GM12878 (cell line): ENCODE measurements around the gene RPS6KA5. TPM values are rescaled to one million over a fixed set of nuclear protein-coding genes. Genes with fewer than 3 reads are reported as not detected.

ENCODE experiments used
- BACH1 ChIP-seq: fragments of 450-650 bp; IDR thresholded peaks from 2 replicates; pipeline ENCODE4 v1.6.1; 2017; ENCODE audit warnings: mild to moderate bottlenecking, borderline replicate concordance
- BCL11A ChIP-seq: IDR thresholded peaks from 2 replicates; pipeline ENCODE4 v1.6.1; 2011; ENCODE audit warnings: low read depth, low read length
- BHLHE40 ChIP-seq, 2 experiments: fragments of 450-650 bp in 1 of 2; IDR thresholded peaks; 2 replicates each; pipeline ENCODE4 v1.6.1; 2011 to 2017; ENCODE audit warnings: low read depth in 2 of 2, borderline replicate concordance in 1 of 2, improper control_type of control experiment in 1 of 2, low read length in 1 of 2, mild to moderate bottlenecking in 1 of 2
- CBFB ChIP-seq: IDR thresholded peaks from 2 replicates; pipeline ENCODE4 v1.6.1; 2016; ENCODE audit warnings: antibody characterized with exemption, low read depth
- HDAC2 ChIP-seq: fragments of 200-600 bp; sonication (generic); IDR thresholded peaks from 2 replicates; pipeline ENCODE4 v1.6.1; 2017
- HDGF ChIP-seq: fragments of 450-650 bp; IDR thresholded peaks from 2 replicates; pipeline ENCODE4 v1.6.1; 2016; ENCODE audit warnings: antibody characterized with exemption
- NBN ChIP-seq: fragments of 450-650 bp; IDR thresholded peaks from 2 replicates; pipeline ENCODE4 v1.6.1; 2016
- NR2F1 ChIP-seq: fragments of 450-650 bp; conservative IDR thresholded peaks from 2 replicates; pipeline ENCODE4 v1.6.1; 2017; ENCODE audit warnings: mild to moderate bottlenecking
- POLR2A ChIP-seq: IDR thresholded peaks from 2 replicates; pipeline ENCODE4 v1.6.1; 2011; ENCODE audit warnings: low read depth, mild to moderate bottlenecking, low read length
- RCOR1 ChIP-seq: conservative IDR thresholded peaks from 2 replicates; pipeline ENCODE4 v1.6.1; 2012; ENCODE audit warnings: low read depth, low read length, improper control_type of control experiment
- SMARCA5 ChIP-seq: fragments of 450-650 bp; IDR thresholded peaks from 2 replicates; pipeline ENCODE4 v1.6.1; 2017; ENCODE audit warnings: mild to moderate bottlenecking
- SMC3 ChIP-seq: IDR thresholded peaks from 2 replicates; pipeline ENCODE4 v1.6.1; 2011; ENCODE audit warnings: low read length, improper control_type of control experiment, borderline replicate concordance
- STAT1 ChIP-seq: fragments of 450-650 bp; conservative IDR thresholded peaks from 2 replicates; pipeline ENCODE4 v1.6.1; 2014; ENCODE audit warnings: antibody characterized with exemption, mild to moderate bottlenecking
- TARDBP ChIP-seq: IDR thresholded peaks from 2 replicates; pipeline ENCODE4 v1.6.1; 2016; ENCODE audit warnings: borderline replicate concordance
- TCF12 ChIP-seq: IDR thresholded peaks from 2 replicates; pipeline ENCODE4 v1.6.1; 2011; ENCODE audit warnings: low read depth, mild to moderate bottlenecking, low read length
- ZBED1 ChIP-seq: IDR thresholded peaks from 2 replicates; pipeline ENCODE4 v1.6.1; 2016; ENCODE audit warnings: borderline replicate concordance
- ZNF274 ChIP-seq: IDR thresholded peaks from one replicate; pipeline ENCODE4 v1.8.0; 2011; ENCODE audit not compliant: insufficient read length, insufficient read depth
- polyA plus RNA-seq, 11 experiments: library from polyadenylated mRNA; depleted of rRNA in 4 of 11; unstranded in 6 of 11; stranded (reverse) in 5 of 11; fragments of >200 nt; fragmentation: Nextera tagmentation in 4 of 11; fragmentation: Illumina TruSeq in 1 of 11; extraction: Ambion mirVana in 4 of 11; extraction: Trizol in 1 of 11; gene quantifications; 1 replicate in 1 of 11; 2 replicates in 10 of 11; pipeline versions ENCODE4 v1.2.1 to v1.2.3, GENCODE V29; 2011 to 2016; ENCODE audit warnings: inconsistent platforms in 2 of 11, missing spikeins in 2 of 11, low read depth in 1 of 11
- total RNA-seq, 4 experiments: library from RNA; depleted of rRNA in 3 of 4; stranded (reverse); fragments of >200 nt in 3 of 4; fragmentation: Illumina TruSeq in 1 of 4; extraction: Trizol in 1 of 4; gene quantifications; 2 replicates each; pipeline versions ENCODE4 v1.2.1 to v1.2.3, GENCODE V29; 2013 to 2021
- TF ChIP-seq, protein P1 (sequence below): fragments of 450-650 bp; IDR thresholded peaks from 2 replicates; pipeline ENCODE4 v1.6.1; 2018; ENCODE audit warnings: mild to moderate bottlenecking, low read depth, moderate library complexity; ENCODE audit not compliant: partially characterized antibody
- TF ChIP-seq, protein P2 (sequence below): IDR thresholded peaks from 2 replicates; pipeline ENCODE4 v1.6.1; 2011; ENCODE audit warnings: low read depth, mild to moderate bottlenecking, low read length, moderate library complexity, borderline replicate concordance; ENCODE audit errors: extremely low read depth
- TF ChIP-seq, protein P3 (sequence below): fragments of 450-650 bp; IDR thresholded peaks from 2 replicates; pipeline ENCODE4 v1.6.1; 2017; ENCODE audit warnings: mild to moderate bottlenecking, moderate library complexity
- TF ChIP-seq, protein P4 (sequence below): IDR thresholded peaks from 2 replicates; pipeline ENCODE4 v1.6.1; 2011; ENCODE audit warnings: low read depth, low read length, improper control_type of control experiment, borderline replicate concordance
- TF ChIP-seq, protein P5 (sequence below): fragments of 450-650 bp; IDR thresholded peaks from 2 replicates; pipeline ENCODE4 v1.6.1; 2017; ENCODE audit warnings: mild to moderate bottlenecking

Gene RPS6KA5
- total and polyA plus RNA-seq, 10 of the 15 experiments (the other 5 are each of a cell fraction or from before 2014, with no cell fraction given) = 1.4 to 7.0 (median 3.7) TPM

DNA sequence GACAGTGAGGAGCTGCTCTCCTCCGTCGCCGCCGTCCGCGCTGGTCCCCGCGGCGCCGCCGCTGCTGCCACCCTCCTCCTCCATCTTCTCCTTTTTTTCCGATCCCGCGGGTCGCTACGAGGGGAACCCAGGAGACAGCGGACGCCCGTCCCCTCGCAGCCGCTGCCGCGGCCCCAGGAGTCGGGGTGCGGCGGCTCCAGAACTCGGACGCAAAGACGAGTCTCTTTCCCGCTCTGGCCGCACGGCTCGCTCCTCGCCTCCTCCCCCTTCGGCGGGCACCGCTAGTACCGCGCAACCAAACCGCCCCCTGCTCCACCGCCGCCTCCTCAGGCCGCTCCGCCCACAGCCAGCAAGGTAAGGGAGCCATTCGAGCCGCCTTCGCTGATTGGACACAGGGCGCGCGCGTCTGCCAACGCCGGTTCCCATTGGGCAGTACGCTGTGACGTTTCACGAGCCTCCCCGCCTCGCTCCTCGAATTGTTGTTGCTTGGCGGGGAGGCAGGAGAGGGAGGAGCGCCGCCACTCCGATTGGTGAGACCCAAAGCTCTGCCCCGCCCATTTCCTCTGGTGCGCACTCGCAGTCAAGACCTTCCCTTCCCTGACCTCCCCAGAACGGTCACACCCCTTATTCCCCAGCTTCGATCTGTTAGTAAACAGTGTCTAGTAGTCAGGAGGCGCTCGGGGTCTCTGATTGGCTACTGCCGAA, at the start of gene RPS6KA5 (continued):
- TF ChIP-seq, protein P1, sequence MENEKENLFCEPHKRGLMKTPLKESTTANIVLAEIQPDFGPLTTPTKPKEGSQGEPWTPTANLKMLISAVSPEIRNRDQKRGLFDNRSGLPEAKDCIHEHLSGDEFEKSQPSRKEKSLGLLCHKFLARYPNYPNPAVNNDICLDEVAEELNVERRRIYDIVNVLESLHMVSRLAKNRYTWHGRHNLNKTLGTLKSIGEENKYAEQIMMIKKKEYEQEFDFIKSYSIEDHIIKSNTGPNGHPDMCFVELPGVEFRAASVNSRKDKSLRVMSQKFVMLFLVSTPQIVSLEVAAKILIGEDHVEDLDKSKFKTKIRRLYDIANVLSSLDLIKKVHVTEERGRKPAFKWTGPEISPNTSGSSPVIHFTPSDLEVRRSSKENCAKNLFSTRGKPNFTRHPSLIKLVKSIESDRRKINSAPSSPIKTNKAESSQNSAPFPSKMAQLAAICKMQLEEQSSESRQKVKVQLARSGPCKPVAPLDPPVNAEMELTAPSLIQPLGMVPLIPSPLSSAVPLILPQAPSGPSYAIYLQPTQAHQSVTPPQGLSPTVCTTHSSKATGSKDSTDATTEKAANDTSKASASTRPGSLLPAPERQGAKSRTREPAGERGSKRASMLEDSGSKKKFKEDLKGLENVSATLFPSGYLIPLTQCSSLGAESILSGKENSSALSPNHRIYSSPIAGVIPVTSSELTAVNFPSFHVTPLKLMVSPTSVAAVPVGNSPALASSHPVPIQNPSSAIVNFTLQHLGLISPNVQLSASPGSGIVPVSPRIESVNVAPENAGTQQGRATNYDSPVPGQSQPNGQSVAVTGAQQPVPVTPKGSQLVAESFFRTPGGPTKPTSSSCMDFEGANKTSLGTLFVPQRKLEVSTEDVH = no peak
- no peak for TF ChIP-seq SMC3
- TF ChIP-seq RCOR1 = no peak
- no peak for TF ChIP-seq HDAC2
- peak; percentile 99 for TF ChIP-seq HDGF
- peak; percentile 75 for TF ChIP-seq POLR2A
- TF ChIP-seq BCL11A = no peak
- peak; percentile 8 to 51; a peak in 2 of 4 replicates for TF ChIP-seq BHLHE40 (IDR thresholded peaks at IDR 0.05; ENCODE audit: borderline replicate concordance in 1 of 2, low read depth in 2 of 2, low read length in 1 of 2)
- TF ChIP-seq, protein P2, sequence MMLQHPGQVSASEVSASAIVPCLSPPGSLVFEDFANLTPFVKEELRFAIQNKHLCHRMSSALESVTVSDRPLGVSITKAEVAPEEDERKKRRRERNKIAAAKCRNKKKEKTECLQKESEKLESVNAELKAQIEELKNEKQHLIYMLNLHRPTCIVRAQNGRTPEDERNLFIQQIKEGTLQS = no peak
- no peak for TF ChIP-seq ZNF274
- peak; percentile 38; the same call in 1 of the 2 replicates for TF ChIP-seq BACH1
- TF ChIP-seq NR2F1 = no peak; the same call in 1 of the 2 replicates
- TF ChIP-seq NBN = peak; percentile 86
- TF ChIP-seq TARDBP = 0 out of 2 replicates have a peak, but pooled peaks have one; percentile 17
- no peak for TF ChIP-seq ZBED1
- TF ChIP-seq TCF12 = no peak
- TF ChIP-seq, protein P3, sequence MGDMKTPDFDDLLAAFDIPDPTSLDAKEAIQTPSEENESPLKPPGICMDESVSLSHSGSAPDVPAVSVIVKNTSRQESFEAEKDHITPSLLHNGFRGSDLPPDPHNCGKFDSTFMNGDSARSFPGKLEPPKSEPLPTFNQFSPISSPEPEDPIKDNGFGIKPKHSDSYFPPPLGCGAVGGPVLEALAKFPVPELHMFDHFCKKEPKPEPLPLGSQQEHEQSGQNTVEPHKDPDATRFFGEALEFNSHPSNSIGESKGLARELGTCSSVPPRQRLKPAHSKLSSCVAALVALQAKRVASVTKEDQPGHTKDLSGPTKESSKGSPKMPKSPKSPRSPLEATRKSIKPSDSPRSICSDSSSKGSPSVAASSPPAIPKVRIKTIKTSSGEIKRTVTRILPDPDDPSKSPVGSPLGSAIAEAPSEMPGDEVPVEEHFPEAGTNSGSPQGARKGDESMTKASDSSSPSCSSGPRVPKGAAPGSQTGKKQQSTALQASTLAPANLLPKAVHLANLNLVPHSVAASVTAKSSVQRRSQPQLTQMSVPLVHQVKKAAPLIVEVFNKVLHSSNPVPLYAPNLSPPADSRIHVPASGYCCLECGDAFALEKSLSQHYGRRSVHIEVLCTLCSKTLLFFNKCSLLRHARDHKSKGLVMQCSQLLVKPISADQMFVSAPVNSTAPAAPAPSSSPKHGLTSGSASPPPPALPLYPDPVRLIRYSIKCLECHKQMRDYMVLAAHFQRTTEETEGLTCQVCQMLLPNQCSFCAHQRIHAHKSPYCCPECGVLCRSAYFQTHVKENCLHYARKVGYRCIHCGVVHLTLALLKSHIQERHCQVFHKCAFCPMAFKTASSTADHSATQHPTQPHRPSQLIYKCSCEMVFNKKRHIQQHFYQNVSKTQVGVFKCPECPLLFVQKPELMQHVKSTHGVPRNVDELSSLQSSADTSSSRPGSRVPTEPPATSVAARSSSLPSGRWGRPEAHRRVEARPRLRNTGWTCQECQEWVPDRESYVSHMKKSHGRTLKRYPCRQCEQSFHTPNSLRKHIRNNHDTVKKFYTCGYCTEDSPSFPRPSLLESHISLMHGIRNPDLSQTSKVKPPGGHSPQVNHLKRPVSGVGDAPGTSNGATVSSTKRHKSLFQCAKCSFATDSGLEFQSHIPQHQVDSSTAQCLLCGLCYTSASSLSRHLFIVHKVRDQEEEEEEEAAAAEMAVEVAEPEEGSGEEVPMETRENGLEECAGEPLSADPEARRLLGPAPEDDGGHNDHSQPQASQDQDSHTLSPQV = no peak
- TF ChIP-seq STAT1 = 0 out of 2 replicates have a peak, but pooled peaks have one; percentile 62
- TF ChIP-seq CBFB = no peak
- TF ChIP-seq, protein P4, sequence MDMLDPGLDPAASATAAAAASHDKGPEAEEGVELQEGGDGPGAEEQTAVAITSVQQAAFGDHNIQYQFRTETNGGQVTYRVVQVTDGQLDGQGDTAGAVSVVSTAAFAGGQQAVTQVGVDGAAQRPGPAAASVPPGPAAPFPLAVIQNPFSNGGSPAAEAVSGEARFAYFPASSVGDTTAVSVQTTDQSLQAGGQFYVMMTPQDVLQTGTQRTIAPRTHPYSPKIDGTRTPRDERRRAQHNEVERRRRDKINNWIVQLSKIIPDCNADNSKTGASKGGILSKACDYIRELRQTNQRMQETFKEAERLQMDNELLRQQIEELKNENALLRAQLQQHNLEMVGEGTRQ = no peak
- TF ChIP-seq, protein P5, sequence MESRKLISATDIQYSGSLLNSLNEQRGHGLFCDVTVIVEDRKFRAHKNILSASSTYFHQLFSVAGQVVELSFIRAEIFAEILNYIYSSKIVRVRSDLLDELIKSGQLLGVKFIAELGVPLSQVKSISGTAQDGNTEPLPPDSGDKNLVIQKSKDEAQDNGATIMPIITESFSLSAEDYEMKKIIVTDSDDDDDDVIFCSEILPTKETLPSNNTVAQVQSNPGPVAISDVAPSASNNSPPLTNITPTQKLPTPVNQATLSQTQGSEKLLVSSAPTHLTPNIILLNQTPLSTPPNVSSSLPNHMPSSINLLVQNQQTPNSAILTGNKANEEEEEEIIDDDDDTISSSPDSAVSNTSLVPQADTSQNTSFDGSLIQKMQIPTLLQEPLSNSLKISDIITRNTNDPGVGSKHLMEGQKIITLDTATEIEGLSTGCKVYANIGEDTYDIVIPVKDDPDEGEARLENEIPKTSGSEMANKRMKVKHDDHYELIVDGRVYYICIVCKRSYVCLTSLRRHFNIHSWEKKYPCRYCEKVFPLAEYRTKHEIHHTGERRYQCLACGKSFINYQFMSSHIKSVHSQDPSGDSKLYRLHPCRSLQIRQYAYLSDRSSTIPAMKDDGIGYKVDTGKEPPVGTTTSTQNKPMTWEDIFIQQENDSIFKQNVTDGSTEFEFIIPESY = peak; percentile 25; the same call in 1 of the 2 replicates
- peak; percentile 87; the same call in 1 of the 2 replicates for TF ChIP-seq SMARCA5
